ENCODE data around the gene NCKAP5.

- TF ChIP-seq POLR2A (IDR thresholded peaks at IDR 0.05) (no peak), CTCF (IDR thresholded peaks at IDR 0.05) (no peak), POLR2AphosphoS5 (IDR thresholded peaks at IDR 0.05; ENCODE audit: insufficient read depth in 1 of 2, low read depth in 1 of 2) (no peak)
These were observed 73.0 kb downstream of the NCKAP5 start for GRCh38 chr2:133495226-133495625.

Measured in vagina (tissue), 2 donors.